WTC11 (cell line): Measurements from ENCODE around the gene C16orf74. TPM values are rescaled to one million over a fixed set of nuclear protein-coding genes. Genes with fewer than 3 reads are reported as not detected.

ENCODE experiments used
- ATAC-seq: fragments of 200-7000 bp; cut with Tn5 transposase; 2 replicates; pipeline ENCODE4 v1.10.0; 2021; ENCODE audit warnings: mild to moderate bottlenecking, moderate library complexity
- CTCF ChIA-PET: fragments of 300-600 bp; sonication (Branson Sonifier 250); formaldehyde crosslinking; loops from one replicate; lab custom pipeline; 2021; ENCODE audit warnings: antibody characterized with exemption; lab: Charles Lee
- POLR2A ChIA-PET: fragments of 350-600 bp; sonication (Branson Sonifier 250); formaldehyde crosslinking; loops from one replicate; lab custom pipeline; 2021; ENCODE audit warnings: antibody characterized with exemption; lab: Charles Lee
- DNase-seq: peaks from one replicate; pipeline ENCODE4 v3.0.0; 2021; ENCODE audit warnings: low spot score
- H3K27ac Mint-ChIP-seq: 2 replicates; pipeline ENCODE4 v1.8.0; 2021; ENCODE audit warnings: mixed read lengths
- H3K27me3 Mint-ChIP-seq: 2 replicates; pipeline ENCODE4 v1.8.0; 2021; ENCODE audit warnings: low read depth, mild to moderate bottlenecking, moderate library complexity, mixed read lengths
- H3K36me3 Mint-ChIP-seq: 2 replicates; pipeline ENCODE4 v1.8.0; 2021; ENCODE audit warnings: mixed read lengths
- H3K4me1 Mint-ChIP-seq: 2 replicates; pipeline ENCODE4 v1.8.0; 2022; ENCODE audit warnings: mixed read lengths
- H3K4me3 Mint-ChIP-seq: 2 replicates; pipeline ENCODE4 v1.8.0; 2021; ENCODE audit warnings: mild to moderate bottlenecking, moderate library complexity, mixed read lengths
- H3K9me3 Mint-ChIP-seq: 2 replicates; pipeline ENCODE4 v1.8.0; 2021; ENCODE audit warnings: mixed read lengths
- ARID4B ChIP-seq: sonication (generic); formaldehyde crosslinking; IDR thresholded peaks from 2 replicates; pipeline ENCODE4 v1.8.0; 2023; ENCODE audit warnings: missing genetic modification reagents, mild to moderate bottlenecking, borderline replicate concordance
- ATF3 ChIP-seq: sonication (generic); formaldehyde crosslinking; conservative IDR thresholded peaks from 2 replicates; pipeline ENCODE4 v1.8.1; 2022; ENCODE audit warnings: mild to moderate bottlenecking, missing genetic modification reagents
- E2F1 ChIP-seq: sonication (generic); formaldehyde crosslinking; IDR thresholded peaks from 2 replicates; pipeline ENCODE4 v1.8.0; 2022; ENCODE audit warnings: mild to moderate bottlenecking, missing genetic modification reagents
- ESRRA ChIP-seq: sonication (generic); formaldehyde crosslinking; IDR thresholded peaks from 2 replicates; pipeline ENCODE4 v1.8.1; 2022; ENCODE audit warnings: mild to moderate bottlenecking, missing genetic modification reagents, borderline replicate concordance
- GTF2I ChIP-seq: fragments of 250-450 bp; sonication (Bioruptor Pico); conservative IDR thresholded peaks from 2 replicates; pipeline ENCODE4 v1.4.0; 2021; ENCODE audit warnings: mild to moderate bottlenecking
- HMGA2 ChIP-seq: fragments of 250-450 bp; sonication (Bioruptor Pico); IDR thresholded peaks from 2 replicates; pipeline ENCODE4 v1.4.0; 2021; ENCODE audit warnings: mild to moderate bottlenecking, moderate library complexity
- KAT7 ChIP-seq: sonication (generic); formaldehyde crosslinking; IDR thresholded peaks from 2 replicates; pipeline ENCODE4 v1.8.1; 2023; ENCODE audit warnings: missing genetic modification reagents, mild to moderate bottlenecking, borderline replicate concordance
- MLX ChIP-seq: sonication (generic); formaldehyde crosslinking; IDR thresholded peaks from 2 replicates; pipeline ENCODE4 v1.8.1; 2023; ENCODE audit warnings: mild to moderate bottlenecking, missing genetic modification reagents, moderate library complexity
- MXD4 ChIP-seq: fragments of 250-450 bp; sonication (Bioruptor Pico); IDR thresholded peaks from 2 replicates; pipeline ENCODE4 v1.8.0; 2021; ENCODE audit warnings: mild to moderate bottlenecking, moderate library complexity, borderline replicate concordance
- NFATC4 ChIP-seq: fragments of 250-450 bp; sonication (Bioruptor Pico); IDR thresholded peaks from 2 replicates; pipeline ENCODE4 v1.9.0; 2021; ENCODE audit warnings: mild to moderate bottlenecking
- NFE2L1 ChIP-seq: sonication (generic); formaldehyde crosslinking; IDR thresholded peaks from 2 replicates; pipeline ENCODE4 v1.8.1; 2023; ENCODE audit warnings: missing genetic modification reagents
- OVOL2 ChIP-seq: fragments of 250-450 bp; sonication (Bioruptor Pico); IDR thresholded peaks from 2 replicates; pipeline ENCODE4 v1.9.0; 2021; ENCODE audit warnings: mild to moderate bottlenecking, borderline replicate concordance
- SMAD3 ChIP-seq: sonication (generic); formaldehyde crosslinking; IDR thresholded peaks from 2 replicates; pipeline ENCODE4 v1.8.0; 2022; ENCODE audit warnings: missing genetic modification reagents, mild to moderate bottlenecking, borderline replicate concordance
- SOX15 ChIP-seq: fragments of 250-450 bp; sonication (Bioruptor Pico); IDR thresholded peaks from 2 replicates; pipeline ENCODE4 v1.9.0; 2021; ENCODE audit warnings: mild to moderate bottlenecking
- TEAD4 ChIP-seq: sonication (generic); formaldehyde crosslinking; IDR thresholded peaks from 2 replicates; pipeline ENCODE4 v1.8.0; 2022; ENCODE audit warnings: mild to moderate bottlenecking, missing genetic modification reagents
- ZBTB43 ChIP-seq: sonication (generic); formaldehyde crosslinking; IDR thresholded peaks from 2 replicates; pipeline ENCODE4 v1.8.1; 2023; ENCODE audit warnings: mild to moderate bottlenecking, missing genetic modification reagents
- ZNF317 ChIP-seq: sonication (generic); formaldehyde crosslinking; IDR thresholded peaks from 2 replicates; pipeline ENCODE4 v1.8.1; 2023; ENCODE audit warnings: low read depth, mild to moderate bottlenecking, moderate library complexity, missing genetic modification reagents, borderline replicate concordance
- ZNF423 ChIP-seq: fragments of 250-450 bp; sonication (Bioruptor Pico); IDR thresholded peaks from 2 replicates; pipeline ENCODE4 v2.1.2; 2022; ENCODE audit warnings: mild to moderate bottlenecking, moderate library complexity
- ZNF512 ChIP-seq: sonication (generic); formaldehyde crosslinking; IDR thresholded peaks from 2 replicates; pipeline ENCODE4 v1.8.1; 2022; ENCODE audit warnings: missing genetic modification reagents, borderline replicate concordance
- total RNA-seq: library from RNA; stranded (reverse); gene quantifications from 3 replicates; pipeline ENCODE4 v1.2.3, GENCODE V29; 2021

Gene C16orf74
- total RNA-seq, 1 experiment from 2014 or later: 8.3 TPM

GRCh38 chr16:85774811-85775210 is 23.9 kb upstream of the C16orf74 start:
- no peak overlapping the region for H3K27ac Mint-ChIP-seq
- no peaks in the 10 kb centered on the region for H3K27me3 Mint-ChIP-seq
- H3K4me3 Mint-ChIP-seq: no peak overlapping the region
- peaks cover 24% of the 10 kb centered on the region for H3K36me3 Mint-ChIP-seq
- no peaks in the 10 kb centered on the region for H3K9me3 Mint-ChIP-seq
- ATAC-seq (no peak), DNase-seq (no peak)
- no peak for TF ChIP-seq OVOL2 (CRISPR knock-in tag)
- no peak for TF ChIP-seq SMAD3
- no peak for TF ChIP-seq MXD4 (CRISPR knock-in tag)
- no peak for TF ChIP-seq HMGA2 (CRISPR knock-in tag)
- TF ChIP-seq ESRRA (CRISPR knock-in tag): no peak
- TF ChIP-seq ZNF317 (CRISPR knock-in tag): no peak
- no peak for TF ChIP-seq NFE2L1 (CRISPR knock-in tag)
- no peak for TF ChIP-seq E2F1 (CRISPR knock-in tag)
- no peak for TF ChIP-seq SOX15 (CRISPR knock-in tag)
- TF ChIP-seq ZNF423 (CRISPR knock-in tag): no peak
- no peak for TF ChIP-seq KAT7 (CRISPR knock-in tag)
- TF ChIP-seq ZNF512 (CRISPR knock-in tag): no peak
- TF ChIP-seq TEAD4 (CRISPR knock-in tag): no peak
- TF ChIP-seq ARID4B (CRISPR knock-in tag): no peak
- TF ChIP-seq GTF2I (CRISPR knock-in tag): no peak
- TF ChIP-seq MLX (CRISPR knock-in tag): no peak
- no peak for TF ChIP-seq ATF3 (CRISPR knock-in tag)
- TF ChIP-seq NFATC4 (CRISPR knock-in tag): no peak
- no peak for TF ChIP-seq ZBTB43 (CRISPR knock-in tag)
- ChIA-PET POLR2A (no interaction called here), CTCF (interaction anchor here (1.5 kb wide), 1 partner anchor 47 kb away, joined by 3 read pairs; no protein-coding TSS in a partner anchor)
- 0 out of 2 replicates have a peak, but pooled peaks cover 2% of the 10 kb centered on the region for H3K4me1 Mint-ChIP-seq
